Measurements from ENCODE around the gene TMEM208.

Gene TMEM208

DNA sequence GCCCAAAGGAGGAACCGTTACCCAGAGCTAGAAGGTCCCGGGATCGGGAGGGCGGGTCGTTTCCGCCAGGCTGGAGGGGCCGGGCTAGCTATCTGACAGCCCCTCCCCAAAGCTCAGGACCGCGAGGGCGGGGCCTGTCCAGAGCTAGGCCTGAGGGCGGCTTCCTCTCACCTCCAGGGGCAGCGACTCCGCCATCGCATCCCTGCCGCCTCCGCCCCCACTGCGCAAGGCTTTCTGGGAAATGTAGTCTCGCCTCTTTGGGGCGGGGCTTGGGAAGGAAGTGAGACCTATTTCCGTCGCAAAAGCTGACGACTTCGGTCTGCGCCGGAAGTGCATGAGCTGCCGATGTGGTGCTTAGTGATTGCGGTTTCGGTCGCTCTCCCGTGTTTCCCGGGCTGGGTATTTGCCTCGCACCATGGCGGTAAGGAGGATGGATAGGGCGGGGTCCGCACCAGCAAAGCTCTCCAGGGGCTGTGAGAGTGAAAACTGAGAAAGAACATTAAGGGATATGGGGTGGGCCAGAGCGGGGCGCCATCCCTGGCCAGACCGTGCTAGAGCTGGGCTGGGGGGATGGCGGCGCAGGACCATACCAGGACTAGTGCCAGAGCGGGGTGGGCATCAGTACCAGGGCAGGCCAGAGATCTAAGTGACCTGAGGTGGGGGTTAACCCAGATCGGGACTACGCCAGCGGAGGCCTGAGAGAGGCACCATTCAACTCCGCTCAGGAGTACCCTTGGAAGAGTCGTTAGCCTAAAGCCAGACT is at the start of gene TMEM208:
TSS of gene TMEM208 (plus strand) at position 327 of the 763 bp plus-strand sequence. CDS start at position 416, 89 bp downstream.
- DNase-seq = peak; percentile 98

DNA sequence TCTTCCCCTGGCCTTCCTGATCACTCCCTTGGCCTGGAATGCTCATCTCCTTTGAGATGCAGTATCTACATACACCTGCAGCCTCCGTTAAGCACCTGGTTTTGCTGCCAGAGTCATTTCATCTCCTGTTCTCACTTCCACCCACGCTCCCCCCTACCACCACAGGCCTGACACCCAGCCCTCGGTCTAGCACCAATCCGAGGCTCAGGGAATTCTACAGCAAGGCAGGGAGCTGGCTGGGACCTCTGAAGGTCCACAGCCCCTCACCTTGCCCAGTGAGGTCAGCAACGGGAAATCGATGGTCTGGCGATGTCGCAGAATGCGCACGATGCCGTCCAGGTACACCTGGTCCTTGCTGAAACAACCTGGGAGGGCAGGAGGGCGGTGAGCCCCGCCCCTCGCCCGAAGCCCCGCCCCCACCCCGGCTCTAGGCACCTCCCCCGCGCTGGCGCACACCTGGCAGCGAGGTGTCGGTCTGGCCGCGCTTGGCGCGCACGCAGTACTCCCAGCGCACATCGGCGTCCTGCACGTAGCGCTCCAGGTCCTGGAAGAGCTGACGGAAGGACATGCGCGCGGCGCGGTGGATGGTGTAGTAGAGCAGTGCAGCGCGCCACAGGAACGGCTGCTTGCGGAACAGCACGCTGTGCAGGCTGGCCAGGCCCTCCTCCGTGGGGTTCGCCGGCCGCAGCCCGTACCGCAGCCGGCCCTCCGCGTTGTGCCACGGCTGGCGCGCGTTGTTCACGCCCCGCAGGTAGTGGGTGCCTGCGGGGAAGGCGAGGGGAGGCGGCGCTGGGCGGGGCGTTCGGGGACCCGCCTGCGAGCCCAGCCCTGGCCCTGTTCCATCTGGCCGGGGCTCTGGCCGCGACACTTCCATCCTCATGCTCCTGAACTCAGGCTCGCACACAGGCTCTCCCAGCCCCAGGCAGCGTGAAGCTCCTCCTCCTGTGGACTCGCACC is 48.9 kb upstream of the TMEM208 start:
- peak; percentile 63 for DNase-seq

DNA sequence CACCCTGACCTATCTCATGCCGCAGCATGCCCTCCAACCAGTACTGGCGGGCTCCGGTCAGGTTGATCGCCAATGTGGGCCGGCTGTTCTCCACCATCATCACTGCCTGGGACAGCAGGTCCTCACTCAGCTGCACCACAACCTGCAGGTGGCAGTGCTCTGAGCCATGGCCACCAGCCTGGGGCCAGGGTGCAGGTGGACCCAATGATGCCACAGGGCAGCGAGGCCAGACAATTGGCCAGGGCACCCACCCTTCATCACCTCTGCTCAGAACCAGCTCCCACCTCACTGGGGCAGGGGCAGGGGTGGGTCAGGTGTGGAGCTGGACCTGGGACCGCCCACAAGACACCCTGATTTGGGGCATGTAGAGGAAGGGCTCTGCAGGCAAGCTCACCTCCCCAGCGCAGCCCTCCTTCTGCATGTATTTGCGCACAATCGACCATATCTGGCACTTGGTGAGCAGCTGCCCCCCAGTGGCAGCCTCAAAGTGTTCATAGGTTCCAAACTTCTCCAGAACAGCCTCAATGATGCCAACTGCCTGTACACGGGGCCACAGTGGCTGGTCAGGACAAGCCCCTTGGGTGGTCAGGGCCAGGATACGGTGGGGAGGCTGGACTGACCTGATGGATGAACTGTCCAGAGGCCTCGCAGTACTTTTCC is 47.4 kb upstream of the TMEM208 start:
- no peak for DNase-seq

DNA sequence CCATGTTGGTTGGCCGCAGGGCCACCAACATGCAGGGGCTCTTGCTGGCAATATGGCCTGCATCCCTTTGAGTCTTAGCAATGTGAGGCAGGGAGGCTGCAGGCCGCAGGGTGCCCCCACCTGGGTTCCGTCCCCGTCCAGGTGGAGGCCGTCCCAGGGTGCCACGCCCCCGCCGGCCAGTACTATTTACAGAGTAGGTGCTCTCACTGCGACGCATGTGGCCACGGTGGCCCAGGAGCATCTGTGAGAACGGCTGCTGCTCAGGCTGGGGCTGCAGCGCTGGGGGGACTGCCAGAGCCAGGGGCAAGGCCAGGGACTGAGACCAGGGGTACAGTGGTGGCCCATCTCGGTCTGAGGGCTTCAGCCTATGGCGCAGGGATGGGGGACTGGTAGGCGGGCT is 46.8 kb upstream of the TMEM208 start:
- no peak for DNase-seq

DNA sequence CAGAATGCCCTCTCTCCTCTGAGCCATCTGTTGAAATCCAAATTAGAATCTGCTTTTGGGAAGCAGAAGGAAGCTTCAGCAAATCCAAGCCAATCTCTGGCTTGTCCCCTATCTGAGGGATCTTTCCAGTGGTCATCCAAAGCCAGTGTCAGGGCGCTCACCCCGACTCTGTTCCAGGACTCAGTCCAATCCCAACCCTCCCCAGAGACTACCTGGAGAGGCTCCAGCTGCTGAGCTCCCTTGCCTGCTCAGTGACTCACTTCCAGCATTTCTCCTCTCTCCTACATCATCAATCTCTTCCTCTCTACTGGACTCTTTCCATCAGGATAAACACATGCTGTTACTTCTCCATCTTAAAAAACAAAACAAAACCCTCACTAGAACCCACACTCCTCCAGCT is 45.6 kb upstream of the TMEM208 start:
- no peak for DNase-seq

DNA sequence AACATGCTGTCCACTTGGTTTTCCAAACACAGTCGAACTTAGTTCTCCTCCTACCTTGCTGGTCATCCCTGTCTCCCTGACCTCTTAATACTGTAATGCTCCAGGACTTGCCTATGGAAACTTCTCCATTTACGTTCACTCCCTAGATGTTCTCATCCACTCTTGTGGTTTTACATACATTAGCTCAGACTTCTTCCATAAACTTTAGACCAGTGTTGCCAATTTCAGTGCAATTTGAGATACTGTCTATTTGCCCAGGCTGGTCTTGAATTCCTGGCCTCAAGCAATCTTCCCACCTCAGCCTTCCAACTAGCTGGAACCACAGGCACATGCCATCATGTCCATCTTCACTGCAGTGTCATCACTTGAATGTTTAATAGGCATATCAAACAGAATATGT is 44.6 kb upstream of the TMEM208 start:
- no peak for DNase-seq

DNA sequence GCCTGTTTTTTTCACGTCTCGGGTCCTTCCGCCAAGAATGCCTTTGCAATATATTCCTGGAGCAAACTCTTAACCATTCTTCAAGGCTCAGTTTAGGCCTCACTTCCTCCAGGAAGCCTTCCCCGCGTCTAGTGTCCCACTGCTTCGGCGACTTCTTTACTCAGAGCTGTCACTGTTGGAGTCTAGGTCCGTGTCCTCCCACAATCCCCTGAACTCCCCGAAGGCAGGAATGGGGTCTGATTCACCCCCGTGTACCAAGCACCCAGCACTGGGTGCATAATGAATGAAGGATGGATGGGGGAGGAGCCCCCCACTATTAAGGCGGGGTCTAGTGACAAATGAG is 43.7 kb upstream of the TMEM208 start:
- DNase-seq = no peak

DNA sequence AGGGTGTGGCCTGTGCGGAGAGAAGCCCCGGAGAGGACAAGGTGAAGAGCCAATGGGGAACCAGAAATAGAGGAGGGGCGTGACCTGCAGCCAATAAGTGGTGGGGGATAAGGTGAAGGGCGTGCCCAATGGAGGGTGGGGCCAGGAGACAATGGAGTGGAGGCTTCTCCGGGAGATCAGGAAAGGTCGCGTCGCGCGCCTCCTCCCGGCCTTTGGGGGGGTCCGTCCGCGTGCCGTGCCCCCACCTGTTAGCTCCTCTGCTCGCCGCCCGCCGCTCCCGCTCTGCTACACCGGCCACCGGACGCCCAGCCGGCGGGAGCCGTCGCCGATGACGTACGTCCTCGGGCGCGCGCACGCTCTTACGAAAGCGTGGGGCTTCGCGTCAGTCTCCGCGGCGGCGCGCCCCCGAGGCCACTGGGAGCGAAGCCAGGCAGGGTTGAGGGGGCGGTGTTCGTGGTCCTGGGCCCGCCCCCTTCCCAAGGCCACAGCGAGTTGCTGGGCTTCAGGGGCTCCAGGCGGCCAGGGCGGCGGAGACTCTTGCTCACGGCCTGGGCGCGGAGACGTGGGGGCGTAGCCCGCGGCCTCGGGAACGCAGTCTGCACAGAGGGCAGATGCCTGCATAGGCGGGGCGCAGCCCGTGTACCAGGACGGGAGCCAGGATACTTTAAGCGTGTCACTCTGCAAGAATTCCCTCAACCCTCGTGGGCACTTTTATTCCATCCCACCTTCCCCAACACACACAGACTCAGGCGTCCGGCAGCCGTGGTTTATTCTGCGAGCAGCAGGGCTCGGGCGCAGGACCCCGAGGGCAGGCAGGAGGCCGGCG is 43.1 kb upstream of the TMEM208 start, which contains the start of gene MATCAP1:
TSS of gene MATCAP1 (minus strand) at position 337 of the 826 bp plus-strand sequence. CDS start 3,353 bp downstream, outside the sequence.
- peak; percentile 97 for DNase-seq

DNA sequence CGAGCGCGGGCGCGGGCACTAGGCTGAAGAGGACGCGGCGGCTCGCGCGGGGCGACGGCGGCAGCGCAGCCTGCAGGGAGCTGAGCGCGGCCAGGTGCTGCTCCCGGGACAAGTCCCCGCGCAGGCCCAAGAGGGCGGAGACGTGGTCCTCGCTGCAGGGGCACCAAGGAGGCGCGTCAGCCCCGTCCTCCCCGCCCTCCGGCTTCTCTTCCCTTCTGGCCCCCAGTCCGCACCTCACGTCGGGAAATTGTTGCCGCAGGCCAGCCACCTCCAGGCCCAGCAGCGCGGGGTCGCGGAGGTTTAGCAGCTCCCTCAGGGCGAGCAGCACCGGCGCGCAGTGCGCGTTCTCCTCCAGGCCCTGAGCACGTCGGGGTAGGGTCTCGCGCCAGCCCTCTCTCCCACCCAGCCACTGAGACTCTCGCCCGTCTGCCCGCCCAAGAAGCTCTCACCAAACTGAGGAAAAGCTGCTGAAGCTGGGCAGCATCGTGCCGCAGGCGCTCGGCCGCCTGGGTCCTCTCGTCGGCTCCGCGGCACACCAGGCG is 42.4 kb upstream of the TMEM208 start:
- DNase-seq = no peak

DNA sequence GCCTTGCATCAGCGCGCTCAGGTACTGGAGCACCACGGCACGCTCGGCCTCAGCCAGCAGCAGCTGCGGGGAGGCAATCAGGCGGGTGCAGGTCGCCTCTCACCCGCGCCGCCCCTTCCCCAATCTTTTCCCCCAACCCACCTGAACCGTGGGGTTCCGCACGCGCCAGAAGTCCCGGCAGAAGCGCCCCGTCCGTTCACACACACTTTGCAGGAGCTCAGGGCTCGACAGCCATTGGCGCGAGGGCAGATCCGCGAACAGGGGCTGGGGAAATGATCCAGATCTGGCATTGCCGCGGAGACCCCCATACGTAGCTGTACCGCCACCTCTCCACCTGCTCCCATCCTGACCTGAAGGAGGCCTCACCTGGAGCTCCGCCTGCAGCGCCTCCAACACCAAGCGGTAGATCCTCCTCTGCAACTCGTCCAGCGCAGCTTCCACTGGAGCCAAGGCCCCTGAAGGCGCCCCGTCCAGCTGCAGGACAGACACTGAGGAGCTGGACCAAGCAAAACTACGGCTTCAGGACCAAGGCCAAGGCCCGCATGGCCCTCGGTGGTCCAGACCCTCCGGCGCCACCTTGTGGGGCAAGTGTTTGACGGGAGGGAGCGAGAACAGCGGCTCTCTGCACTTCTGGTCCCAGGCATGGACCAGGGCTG is 41.8 kb upstream of the TMEM208 start:
- DNase-seq = peak; percentile 82

DNA sequence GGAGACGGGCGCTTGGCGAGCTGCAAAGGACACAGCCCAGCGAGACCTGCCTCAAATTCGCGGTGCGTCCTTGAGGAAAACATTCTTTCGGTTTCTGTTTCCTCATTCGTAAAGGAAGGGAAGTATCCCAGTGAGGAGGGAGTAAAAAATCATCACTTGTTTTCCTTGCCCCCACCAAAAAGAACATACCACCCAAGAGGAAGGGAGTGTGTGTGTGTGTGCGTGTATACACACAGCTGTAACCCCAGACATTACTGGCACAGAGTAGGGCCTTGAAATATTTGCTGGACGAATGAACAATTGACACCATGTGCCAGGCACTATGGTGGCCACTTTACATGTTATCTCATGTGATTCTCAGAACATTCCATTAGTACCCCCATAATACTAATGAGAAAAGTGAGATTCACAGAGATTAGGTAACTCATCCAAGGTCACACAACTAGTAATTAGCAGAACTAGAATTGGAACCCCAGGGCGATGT is 41.2 kb upstream of the TMEM208 start:
- no peak for DNase-seq

DNA sequence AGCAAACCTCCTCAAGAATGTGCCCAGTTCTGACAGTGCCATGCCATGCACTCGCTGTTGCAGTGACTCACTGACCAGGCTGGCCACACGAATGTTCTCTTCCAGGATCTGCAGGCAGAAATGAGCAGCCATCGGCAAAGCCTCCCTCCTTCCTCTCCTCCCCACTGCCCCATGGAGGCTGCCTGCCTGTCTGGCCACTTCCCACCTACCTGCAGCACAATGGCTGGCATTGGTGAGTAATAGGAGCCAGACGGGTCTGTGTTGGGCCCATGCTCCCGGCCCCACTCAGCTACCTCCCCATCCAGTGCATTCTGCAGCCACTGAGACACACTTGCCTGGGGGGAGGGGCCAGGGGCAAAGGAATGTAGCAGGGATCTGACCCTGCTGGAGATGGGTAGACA is 40.4 kb upstream of the TMEM208 start:
- no peak for DNase-seq

DNA sequence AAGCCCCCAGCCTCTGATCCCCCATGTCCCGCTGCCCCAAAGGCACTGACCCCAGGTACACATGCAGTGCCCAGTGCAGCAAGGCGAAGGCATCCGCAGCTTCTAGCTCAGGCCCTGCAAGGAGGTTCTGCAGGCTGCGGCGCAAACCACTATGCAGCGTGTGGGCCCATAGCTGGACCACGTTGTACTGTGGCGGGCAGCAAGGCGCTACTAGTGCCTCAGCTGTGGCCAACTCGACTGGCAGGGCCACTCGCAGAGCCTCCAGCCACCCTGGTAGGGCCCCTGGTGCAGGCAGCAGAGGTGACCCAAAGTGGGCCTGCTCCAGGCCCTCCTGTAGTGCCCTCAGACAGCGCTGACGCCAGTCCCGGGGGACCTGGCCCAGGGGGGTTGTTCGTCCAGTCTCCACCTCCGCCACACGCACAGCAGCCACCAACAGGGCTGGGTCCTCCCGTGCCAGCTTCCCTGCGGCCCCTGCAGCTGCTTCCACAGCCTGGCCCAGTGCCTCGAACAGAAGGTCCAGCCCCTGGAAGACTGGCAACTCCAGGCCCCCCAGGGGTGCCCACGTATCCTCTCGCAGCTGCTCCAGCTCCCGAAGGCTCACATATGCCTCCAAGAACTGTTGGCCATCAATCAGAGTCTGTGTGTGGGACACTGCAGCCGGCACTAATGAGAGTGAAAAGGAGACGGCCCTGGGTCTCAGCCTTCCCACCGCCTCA is 39.6 kb upstream of the TMEM208 start:
- no peak for DNase-seq

DNA sequence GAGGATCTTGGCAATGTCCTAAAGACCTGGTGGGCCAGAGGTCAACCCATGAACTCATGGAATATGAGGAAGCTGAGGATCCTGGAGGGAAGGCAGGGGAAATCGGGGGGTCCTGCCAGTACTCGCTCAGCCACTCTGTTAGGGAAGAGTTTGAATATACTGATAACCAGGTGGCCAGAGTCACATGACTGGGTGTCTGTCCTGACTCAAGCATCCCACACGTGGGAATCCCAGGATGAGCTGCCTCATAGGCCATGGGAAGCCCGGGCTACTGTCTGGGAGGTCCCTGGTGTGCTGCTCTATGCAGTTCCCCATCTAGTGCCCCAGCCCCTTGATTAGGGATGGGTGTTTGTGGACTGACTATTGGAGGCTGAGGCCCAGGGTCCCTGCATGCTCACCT is 38.6 kb upstream of the TMEM208 start:
- no peak for DNase-seq

DNA sequence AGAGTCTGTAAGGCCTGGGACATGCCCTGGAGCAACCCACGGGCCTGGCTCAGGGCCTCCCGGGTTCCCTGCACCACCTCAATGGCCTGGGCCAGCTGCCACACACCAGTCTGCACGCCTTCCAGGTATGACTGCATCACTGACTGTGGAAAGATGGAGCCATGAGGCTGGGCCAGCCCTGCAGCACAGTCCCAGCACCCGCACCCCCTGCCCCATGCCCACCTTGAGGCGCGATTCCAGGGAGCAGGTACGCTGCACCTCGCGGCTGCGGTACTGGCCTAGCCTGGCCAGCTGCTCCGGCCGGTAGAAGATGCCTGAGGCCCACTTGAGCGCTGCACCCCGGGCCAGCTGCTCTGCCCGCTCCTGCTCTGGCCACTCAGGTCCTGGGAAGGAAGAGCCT is 38.1 kb upstream of the TMEM208 start:
- no peak for DNase-seq

DNA sequence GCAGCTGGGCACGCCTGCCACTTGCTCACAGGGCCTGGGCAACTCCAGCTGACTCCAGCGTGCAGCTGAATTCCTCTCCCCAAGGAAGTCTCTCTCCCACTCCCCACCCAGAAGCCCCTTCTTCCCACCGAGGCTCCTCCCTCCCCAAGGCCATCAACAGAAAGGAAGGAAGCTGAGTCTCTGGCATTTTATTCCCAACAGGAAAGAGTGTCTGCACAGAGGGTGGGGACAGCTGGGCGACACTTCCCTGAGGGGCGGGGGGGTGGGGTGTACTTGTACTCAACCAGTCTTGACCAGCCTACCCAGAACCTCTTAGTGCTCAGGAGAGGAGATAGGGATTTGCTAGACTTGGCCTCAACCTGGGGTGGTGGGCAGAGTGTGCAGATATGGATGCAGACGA is 36.9 kb upstream of the TMEM208 start, which contains the start of gene EXOC3L1:
TSS of gene EXOC3L1 (minus strand) at position 96 of the 400 bp plus-strand sequence. CDS start 460 bp downstream, outside the sequence.
- no peak for DNase-seq

DNA sequence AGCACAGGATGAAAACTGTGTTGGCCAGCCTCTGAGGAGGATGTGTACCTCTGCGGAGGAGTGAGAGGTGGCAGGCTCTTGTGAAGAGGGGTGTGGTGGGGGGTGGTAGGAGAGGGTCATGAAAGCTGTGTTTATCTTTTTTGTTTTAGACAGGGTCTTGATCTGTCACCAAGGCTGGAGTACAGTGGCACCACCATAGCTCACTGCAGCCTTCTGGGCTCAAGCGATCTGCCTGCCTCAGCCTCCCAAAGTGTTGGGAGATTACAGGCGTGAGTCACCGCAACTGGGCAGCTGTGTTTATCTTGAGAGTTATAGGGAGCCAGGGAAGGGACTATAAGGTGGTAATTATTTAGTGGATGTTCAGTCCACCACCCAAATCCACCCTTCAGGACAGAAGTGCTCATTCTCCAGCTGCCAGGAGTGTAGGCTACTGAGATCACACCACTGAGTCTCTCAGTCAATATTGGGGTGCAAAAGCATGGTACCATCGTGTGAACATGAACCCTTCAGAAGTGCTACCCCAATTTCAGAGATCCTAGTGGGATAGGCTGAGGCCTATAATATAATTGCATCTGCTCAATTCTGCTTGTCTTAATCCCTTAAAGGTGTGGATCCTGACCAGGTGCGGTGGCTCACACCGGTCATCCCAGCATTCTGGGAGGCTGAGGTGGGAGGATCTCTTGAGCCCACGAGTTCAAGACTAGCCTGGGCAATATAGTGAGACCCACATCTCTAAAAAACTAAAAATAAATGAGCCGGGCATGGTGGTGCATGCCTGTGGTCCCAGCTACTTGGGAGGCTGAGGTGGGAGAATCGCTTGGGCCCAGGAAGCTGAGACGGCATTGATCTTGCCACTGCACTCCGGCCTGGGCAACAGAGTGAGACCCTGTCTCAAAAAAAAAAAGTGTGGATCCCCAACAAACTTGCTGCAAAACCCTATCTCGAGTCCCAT is 36.2 kb upstream of the TMEM208 start:
- DNase-seq = no peak

DNA sequence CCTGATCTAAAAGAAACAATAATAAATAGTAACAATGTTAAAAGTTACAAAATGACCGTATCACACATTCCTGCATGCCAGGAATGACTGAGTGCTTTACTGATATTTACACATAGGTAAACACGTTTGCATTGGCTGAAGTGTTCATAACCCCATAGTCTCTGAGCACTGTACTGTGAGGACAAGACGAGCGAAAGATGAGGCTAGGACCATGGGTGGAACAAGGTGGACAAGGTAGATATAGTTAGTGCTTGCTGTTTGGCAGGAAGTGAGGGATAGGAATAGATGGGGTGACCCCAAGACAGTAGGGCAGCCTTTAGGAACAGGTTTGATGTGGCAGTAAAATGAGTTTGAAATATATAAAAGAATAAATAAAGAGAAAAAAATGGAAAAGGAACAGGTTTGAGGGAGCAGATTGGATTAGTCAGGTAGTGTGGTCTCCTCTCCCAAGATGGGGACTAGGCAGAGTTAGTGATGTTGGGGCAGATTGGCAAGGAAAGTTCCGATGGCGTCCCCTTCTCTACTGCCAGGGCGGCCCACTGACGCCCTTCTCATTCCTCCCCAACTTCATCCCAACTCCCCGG is 35.4 kb upstream of the TMEM208 start:
- no peak for DNase-seq
